Measurements from ENCODE around the gene PRKCE.

Gene PRKCE

DNA sequence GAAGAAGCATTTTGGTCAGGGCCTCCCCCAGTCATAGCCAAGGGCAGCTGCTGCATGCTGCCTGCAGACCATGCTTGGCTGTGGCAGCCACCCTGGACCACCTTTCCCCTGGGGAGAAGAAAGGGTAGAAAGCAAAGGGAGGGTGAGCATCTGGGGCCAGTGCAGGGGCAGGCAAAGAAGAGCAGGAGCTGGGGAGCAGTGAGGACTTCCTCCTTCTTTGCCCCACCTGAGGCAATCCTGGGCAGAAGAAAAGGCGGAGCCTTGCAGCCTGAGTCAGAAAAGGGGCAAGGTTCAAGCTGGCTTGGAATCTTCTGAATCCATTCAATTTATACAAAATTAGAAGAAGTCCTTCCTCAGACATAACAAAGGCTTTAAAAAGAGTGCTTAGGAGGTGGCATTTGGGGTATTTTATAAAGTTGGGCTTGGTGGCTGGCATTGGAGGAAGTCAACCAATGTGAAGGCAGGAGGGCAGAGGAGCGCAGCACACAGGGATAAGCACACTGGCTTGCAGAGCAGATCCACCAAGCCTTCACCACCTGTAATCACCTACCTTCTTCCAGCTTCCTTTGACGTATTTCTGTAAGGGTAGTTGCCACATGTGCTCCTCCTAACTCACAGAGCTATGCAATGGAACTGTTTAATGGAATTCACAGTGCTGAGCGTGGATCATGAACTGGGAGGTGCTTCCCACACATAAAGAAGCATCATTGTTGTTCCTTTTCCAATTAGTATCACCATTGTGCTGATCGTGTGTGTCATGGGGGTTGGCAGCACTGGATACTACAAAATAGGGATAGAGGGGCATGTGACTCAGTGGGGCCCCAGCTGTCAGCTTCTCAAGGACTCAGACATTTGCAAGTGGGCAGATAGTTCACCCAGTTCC is 491.3 kb downstream of the PRKCE start:
- no peak for DNase-seq

DNA sequence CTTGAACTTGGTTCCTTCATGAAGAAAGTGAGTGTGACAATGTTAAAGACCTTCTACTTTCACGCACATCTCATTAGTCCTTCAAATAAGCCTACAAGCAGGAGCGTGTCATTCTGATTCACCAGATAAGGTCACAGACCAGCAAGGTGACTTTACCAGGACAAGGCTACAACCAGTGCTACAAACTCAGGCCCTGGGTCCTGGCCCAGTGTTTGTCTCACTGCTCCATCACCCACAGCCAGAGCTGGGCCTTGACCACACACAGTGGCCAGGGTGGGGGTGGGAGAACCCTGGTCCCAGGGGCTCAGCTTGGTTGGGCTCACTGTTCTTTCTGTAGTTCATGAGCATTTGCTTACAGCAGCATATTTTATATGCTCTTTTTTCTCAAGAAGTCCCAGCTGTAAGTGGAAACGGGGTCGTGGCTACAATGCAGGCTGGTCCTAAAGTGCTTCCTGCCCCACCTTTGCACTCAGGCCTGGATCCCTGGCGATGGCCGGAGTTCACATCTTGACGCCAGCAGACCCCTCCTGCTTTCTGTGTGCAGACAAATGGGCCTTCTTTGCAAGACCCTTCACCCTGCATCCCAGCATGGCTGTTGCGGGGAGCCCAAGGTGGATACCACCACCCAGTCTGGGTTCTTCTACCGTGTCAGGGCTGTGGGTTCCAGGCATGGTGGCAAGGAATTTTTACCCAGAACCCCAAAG is 492.1 kb downstream of the PRKCE start:
- DNase-seq = no peak

DNA sequence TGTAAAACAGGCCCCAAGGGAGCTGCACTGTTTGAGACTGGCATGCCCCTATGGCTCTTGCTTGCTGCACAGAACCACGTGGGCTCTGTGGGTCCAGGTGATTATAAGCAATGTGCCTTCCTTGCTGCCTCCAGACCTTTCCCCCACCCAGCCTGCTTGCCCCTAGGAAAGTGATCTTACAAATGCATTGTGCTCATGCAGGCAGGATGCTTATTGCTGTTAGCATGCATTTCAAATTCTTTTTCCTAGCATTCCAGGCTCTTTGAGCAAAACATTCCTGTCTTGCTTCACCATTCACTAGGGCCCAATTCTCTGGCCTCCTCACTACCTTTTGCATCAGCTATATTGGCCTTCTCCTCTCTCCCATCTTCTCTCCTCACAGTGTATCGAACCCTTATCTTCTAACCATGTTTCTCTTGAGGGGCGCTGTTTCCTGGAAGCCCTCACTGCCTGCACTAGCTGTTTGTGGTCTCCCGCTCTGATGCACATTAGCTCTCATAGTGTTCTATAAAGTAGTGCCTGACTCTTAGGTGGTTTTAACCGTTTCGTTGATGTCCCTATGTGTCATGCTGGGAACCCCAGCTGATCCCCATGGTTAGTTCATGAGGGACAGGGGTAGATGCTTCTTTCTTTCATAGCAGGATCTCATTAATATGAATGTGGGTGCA is 492.8 kb downstream of the PRKCE start:
- DNase-seq = no peak

DNA sequence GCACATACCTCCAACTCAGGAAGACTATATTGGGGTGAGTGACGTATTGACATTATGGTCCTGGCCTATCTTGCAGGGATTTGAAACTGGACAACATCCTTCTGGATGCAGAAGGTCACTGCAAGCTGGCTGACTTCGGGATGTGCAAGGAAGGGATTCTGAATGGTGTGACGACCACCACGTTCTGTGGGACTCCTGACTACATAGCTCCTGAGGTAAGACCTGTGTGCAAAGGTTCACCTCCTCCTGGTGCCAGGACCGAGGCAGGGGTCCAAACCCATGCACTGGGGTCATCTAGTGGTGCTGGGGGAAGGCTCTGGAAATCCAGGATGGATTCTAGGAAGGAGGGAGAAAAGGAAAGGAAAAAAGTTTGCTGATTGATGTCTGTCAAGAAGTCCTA is 493.5 kb downstream of the PRKCE start:
- DNase-seq = no peak

DNA sequence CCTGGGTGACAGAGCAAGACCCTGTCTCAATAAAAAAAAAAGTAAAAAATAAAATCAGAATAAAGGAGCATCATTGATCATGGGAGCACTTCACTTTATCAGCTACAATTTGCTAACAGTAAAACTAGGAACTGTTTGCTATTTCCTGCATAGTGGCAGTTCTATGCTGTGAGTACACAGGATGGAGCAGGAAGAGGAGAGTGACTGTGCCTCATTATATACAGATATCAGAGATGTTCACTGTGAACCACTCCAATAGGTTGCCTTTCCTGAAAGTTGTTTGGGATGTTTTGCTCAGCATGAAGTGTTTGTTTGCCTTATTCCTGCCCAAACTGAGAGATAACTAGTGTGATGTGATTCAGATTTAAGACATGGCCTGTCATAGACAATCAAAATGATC is 494.4 kb downstream of the PRKCE start:
- no peak for DNase-seq

DNA sequence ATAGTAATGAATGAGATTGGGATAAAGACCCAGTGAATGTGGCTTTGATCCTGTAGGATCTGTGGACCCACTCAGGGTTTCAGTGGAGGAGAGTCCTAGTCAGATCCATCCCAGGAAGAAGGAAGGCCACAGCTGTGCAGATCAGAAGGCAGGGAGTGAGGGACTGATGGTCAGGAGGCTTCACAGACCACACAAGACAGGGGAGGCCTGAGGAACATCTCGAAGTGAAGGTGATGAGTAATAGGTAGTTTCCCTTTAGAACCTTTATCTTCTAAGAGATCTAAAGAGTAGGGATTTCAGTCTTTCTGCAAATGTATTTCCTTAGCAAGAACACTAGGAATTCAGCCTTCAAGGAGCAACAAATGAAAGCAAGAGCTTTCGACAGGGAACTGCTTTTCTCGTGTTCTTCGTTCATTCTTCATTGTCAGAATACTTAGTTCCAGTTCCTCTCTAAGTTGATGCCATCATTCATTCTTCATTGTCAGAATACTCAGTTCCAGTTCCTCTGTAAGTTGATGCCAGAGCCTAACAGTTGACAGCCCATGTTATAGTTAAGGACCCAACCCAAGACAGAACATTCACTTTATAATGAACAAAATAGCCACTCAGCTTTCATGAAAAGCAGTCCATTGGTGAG is 495.5 kb downstream of the PRKCE start:
- DNase-seq = no peak

DNA sequence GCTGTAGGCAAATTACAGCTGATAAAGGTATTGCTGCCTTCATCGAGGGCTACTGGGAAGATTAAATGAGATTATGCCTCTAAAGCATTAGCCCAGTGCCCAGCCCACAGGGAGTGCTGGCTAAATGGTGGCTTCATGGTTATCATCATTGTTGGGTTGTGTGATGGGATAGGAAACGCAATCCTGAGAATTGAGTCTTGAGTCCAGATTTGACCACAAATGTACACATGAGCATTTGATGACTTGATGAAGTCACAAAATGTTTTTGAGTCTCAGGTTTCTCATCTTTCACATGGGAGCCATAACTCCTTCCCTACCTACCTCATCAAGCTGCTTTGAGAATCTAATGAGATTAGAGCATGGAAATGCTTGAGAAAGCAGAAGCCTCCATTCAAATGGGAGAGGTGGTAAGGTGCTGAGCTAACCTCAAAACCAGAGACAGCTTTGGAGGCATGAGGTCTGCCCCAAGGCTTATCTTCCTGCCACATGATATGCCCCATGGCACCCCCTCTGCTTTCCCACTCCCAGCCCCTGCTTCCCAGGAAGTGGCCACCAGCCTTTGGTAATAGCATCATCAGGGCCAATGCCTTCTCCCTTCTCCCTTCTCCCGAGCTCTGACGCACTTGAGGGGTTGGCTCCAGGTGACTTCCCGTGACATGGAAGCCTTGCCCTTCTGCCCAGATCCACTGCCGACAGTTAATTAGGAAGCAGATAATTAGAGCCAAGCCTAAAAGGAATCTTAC is 496.3 kb downstream of the PRKCE start:
- DNase-seq = no peak

DNA sequence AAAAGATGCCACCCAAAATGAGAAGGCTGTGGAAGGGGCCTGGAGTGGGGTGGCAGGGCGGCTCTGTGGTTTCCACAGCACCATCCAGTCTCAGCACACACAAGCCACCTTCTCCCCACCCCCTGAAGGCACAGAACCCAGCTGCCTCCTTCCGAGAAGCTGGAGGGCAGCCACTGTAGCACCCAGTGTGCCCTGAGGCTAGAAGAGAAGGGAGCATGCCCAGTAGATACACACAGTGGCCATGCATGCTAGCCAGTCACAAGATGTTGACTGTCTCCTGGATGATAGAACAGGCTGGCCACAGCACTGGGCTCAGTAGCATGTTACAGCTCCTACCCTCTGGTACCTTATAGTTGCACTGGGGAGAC is 496.9 kb downstream of the PRKCE start:
- no peak for DNase-seq

DNA sequence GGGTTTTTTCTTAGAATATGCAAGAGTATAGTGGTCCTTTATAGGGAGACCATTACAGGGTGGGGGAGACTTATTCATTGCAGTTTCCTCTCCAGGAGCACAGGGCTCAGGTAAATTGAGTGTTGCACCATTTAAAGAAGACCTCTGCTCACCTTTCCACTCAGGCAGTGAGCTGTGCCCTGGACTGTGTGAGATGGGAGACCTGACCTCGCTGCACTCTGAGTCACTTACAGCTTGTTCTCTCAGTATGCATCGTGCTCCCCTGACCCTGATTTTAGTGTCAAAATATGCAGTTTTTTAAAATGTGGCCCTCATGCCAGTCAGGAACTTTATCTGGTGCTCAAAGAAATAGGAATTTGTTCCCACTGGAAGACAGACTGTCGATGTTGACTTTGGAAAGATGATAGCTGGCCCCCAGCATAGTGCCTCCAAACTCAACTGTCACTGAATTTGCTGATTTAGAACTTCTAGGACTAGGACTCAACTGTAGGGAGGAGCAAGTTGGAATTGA is 499.0 kb downstream of the PRKCE start:
- DNase-seq = no peak

DNA sequence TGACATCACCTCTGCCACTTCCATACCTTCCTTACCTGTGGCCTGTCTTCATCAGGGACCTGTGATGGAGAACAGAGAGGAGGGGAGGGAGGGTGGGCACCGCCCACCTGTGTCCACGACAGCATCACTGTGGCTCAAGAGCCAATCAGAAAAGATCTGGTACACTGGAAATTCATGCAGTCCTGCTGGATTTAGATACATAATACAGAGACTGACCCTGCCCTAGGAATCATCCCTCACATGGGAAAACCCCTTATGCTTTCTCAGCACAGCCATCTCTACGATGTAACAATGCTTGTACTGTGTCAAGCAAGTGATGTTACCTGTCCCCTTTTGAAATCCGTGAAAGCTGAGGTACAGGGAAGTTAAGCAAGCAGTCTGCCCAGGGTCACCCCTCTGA is 500.1 kb downstream of the PRKCE start:
- no peak for DNase-seq

DNA sequence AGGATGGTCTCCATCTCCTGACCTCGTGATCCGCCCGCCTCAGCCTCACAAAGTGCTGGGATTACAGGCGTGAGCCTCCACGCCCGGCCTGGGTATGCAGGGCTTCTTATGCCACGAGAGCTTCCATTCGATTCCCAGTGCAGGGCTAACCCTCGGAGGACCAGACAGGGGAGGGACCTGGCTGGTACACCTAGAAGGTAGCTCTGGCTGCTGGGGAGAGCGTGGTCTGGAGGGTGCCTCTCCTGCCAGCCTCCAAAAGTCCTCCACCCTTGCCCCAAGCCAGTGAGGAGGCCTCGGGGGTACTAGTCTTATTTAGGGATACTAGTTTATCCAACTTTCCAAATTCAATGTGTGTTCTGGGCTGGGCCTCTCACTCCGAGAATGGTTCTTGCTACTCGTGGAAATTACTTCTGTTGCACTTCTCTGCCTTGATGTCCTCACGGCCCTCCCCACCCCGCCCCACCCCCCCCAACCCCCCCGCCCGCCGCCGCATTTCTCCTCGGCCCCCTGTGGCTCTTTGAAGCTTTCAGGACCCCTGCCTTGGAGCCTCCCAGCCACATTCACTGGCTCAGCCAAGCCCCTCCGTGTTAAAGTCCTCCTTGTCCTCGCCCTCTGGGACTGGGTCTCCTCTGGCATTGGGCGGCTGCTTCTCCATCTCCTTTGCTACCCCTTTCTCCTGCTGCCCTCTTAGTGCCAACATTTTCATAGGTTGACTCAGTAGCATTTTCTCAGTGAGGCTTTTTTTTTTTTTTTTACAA is 502.7 kb downstream of the PRKCE start:
- no peak for DNase-seq

DNA sequence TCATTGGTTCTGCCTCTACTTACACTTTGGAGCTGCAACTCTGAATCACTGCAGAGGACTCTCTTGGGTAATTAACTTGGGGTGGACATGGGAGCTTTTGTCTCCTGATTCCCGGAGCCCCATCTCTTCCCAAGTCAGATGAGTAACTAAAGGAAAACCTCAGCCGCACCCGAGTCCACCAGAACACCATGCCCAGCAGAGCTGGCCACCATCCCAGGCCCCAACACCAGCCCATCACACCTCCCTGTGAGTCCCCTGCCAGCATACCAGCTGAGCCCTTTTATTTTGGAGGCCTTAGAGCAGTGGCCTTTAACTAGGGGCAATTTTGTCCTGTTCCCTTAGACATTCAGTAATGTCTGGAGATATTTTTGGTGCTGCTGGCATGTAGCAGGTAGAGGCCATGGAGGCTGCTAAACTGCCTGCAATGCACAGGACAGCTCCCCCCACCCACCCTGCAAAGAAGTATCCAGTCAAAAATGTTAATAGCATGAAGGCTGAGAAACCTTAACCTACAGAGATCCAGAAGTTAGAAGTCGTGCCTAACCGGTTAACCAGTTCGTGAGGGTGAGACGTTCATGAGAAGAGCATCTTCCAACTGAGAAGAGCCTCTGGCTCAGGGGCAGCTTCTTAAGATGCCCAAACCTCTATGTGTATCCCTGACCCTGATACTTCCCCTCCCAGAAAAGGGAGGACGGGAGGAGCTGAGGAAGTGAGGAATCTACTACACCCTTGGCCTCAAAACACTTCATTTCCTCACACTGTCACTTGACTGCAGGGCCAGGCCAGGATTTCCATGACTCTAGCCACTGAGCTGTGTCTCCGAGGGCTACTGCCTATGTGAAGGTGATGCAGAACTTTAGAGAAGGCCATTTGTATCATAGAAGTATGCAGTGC is 505.8 kb downstream of the PRKCE start:
- DNase-seq = no peak

DNA sequence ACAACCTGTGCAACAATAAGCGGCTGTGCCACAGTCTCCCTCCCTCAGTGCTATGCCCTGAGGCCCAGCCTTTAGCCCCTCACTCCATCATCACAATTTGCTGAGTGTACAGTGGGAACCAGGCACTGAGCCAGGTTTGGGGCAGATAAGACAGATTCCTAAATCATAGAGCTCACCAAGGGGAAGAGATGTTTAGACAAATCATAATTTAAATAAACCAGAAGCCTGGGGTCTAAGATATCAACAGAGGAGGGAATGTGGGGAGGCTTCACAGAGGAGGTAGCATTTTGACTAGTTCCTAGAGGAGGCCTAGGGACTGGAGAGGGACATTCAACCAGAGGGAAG is 506.5 kb downstream of the PRKCE start:
- no peak for DNase-seq

DNA sequence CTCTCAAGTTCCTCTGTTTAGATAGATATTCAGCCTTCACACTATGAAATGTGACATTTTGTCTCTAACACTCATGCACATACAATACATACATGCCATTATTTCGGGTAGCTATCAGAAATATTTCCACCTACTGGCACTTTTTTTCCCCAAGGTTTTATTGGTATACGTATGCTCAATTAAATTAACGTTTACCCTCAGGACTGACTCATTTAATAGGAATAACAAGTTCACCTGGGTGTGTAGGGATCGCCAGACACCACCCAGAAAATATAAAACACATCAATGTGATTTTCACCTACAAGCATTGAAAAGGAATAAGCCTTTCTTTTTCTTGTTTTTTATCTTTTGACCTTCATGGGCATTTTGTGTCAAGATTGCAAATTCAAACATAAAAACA is 507.2 kb downstream of the PRKCE start:
- DNase-seq = no peak

DNA sequence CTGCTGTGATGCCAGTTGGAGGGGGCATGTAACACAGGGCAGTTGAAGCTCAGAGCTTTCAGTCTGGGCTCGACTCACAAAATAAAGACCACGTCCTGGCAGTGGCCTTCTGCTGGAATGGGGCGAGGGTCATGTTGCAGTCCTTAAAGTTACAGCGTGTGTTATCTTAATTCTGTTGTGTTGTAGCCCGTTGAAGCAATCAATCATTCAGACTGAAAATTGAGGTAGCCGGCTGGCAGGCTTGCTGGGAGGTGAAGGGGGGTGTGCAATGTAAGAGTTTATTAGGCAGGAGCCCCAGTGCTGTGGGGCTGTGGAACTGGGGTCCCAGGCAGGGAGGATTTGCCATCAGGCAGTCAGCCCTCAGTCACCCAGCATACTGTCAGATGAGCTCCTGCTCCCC is 508.9 kb downstream of the PRKCE start:
- no peak for DNase-seq

DNA sequence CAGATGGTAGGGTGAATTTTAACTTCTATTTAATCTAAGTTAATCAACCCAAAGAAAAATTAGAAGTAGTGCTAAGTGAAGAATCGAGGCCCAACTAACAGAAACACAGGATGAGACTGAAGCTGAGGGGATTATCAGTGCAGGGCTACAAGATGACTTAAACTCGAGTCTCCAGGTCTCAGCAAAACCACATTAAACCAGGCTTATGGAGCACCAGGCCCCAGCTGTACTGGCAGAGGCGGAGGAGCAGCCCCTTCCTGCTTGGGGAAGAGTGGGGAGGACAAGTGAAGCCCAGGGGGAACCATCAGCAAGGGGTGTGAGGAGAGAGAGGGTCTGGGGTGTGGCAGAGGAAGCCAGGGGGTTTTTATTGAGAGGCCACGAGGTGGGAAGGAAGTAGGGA is 509.8 kb downstream of the PRKCE start:
- DNase-seq = no peak

DNA sequence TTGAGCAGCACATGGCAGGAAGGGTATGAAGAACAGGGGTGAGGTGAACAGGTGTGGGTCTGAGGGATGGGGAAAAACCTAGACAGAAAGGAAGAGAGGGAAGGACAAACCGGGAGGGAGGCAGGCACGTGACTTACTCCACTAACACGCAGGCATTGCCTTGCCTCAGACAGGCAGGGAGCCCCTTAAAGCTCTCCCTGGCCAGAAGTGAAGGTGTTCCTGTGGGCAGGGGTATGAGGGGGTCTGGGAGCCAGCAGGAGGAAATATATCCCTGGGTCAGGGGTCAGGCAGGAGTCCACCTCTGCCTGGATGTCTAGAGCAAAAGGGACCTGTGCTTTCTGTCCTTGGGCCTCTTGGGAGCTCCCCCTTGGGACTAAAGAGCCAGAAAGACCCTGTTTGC is 510.4 kb downstream of the PRKCE start:
- DNase-seq = no peak

DNA sequence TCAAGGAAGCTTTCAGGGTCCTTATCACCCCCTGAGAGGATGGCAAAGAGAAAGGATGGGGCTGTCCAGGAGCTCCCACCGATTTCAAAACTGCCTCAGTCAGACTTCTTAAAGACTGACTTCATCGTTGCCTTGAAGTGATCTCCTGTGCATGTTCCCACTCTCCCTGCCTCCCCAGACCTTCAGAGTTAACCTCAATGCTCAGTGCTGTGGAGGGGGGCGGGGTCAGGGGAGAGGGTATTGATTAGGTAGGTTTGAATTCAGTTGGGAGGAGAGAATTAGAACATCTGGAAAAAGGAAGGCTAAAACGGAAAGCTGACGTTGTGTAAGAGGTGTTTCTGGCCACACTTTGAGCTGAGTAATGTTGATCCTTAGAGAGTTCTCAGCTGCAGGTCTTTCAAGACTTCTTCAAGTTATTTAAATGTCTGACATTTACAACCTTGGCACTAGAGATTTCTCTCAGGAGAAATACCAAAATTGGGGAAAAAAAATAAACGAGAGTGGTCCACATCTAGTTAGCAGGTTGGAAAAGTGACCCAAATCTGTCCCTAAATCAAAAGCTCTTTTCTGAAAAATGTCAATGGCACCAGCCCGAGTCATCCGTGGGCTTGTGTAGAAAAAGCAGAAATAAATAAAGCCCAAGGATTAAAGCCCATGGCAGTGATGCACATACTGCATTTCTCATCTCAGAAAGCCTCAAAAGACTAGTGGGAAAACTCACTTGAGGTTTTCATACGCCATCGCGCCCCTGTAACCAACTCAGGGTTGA is 511.0 kb downstream of the PRKCE start:
- no peak for DNase-seq

DNA sequence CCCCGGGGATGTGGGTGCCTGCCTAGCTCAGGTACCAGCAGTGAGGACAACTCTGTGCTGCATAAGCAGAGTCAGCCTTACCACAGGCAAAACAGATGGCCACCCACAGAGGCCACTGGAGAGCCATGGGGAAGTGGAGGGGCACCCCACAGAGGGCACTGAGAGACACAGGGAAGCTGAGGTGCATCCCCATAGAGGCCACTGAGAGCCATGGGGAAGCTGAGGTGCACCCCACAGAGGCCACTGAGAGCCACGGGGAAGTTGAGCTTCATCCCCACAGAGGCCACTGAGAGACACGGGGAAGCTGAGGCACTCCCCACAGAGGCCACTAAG is 511.6 kb downstream of the PRKCE start:
- no peak for DNase-seq
